ENCODE data around the gene ADPRS.

The ADPRS gene

DNA sequence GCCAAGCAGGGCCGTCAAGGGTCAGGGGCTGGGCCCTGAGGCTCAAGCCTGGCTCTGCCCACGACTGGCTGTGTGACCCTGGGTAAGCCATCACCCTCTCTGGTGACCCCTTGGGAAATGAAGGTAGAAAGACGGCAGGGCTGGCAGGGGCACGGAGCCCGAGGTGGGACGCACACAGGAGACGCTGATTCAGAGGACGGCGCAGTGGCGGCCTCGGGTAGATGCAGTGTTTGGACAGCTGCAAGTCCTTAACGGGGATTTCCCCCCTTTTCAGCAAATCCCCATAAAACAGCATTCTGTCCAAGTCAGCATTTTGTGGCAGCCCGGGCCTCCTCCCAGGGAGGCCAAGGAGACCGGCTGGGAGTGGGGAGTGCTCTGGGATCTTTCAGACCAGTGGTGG, 19.6 kb downstream of the ADPRS start:
- no peak for DNase-seq (ENCODE audit: low spot score)

- no peak for DNase-seq (ENCODE audit: low spot score)
These were observed 20.5 kb downstream of the ADPRS start for GRCh38 chr1:36109041-36109679.

DNA sequence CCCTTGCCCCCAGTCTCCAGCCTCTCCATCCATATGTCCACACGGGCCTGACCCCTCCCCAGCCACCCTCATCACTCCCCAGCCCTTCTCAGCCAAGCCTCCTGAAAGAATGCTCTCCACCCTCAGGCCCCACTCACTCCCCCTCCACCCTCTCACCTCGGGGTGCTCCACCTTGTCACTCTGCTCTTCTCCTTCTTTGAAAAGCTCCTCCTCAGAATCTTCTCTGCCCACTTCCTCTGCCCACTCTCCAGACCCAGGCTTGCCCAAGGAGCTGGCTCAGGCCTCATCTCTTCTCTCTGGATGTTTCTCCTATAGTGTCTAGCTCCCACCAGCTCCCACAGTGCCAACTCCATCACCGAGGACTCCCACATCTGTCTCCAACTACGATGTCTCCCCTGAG, 22.5 kb downstream of the ADPRS start:
- no peak for DNase-seq (ENCODE audit: low spot score)

DNA sequence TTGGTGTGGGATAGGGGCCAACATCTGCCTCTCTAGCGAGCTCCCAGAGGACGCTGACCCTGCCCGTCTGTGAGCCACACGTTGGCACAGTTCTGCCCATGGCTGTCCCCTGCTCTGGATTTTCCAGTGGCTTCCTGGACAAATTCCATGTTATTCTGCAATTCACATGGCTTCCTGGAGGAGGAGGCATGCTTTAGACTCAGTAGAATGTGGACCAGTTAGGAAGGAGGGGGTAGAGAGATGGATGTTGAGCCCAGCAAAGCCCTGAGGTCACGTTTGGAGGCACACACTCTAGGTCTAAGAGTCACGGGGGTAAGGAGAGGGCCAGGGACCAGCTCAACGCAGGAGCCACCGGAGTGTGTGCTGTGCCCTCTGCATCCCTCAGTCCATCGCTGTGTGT, 24.1 kb downstream of the ADPRS start:
- no peak for DNase-seq (ENCODE audit: low spot score)

- DNase-seq (ENCODE audit: low spot score) = no peak
These were observed 25.7 kb downstream of the ADPRS start for GRCh38 chr1:36114371-36114770.

- DNase-seq (ENCODE audit: low spot score) = peak; percentile 56
These were observed 26.5 kb downstream of the ADPRS start for GRCh38 chr1:36115200-36115669.

DNA sequence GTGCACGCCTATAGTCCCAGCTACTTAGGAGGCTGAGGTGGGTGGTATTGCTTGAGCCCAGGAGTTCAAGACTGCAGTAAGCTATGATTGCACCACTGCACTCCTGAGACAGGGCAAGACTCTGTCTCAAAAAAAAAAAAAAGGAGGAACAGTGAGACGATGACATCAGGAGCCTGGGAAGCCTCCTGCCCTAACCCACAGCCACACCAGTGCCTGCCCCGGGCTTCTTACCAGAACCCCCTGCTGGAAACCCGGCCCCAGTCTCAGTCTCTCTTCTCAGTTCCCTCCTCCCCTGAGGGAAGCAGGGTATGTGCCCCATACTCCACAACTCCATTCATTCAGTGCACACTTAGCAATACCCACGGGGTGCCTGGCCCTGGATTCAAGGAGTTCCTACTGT, 27.2 kb downstream of the ADPRS start:
- no peak for DNase-seq (ENCODE audit: low spot score)

DNA sequence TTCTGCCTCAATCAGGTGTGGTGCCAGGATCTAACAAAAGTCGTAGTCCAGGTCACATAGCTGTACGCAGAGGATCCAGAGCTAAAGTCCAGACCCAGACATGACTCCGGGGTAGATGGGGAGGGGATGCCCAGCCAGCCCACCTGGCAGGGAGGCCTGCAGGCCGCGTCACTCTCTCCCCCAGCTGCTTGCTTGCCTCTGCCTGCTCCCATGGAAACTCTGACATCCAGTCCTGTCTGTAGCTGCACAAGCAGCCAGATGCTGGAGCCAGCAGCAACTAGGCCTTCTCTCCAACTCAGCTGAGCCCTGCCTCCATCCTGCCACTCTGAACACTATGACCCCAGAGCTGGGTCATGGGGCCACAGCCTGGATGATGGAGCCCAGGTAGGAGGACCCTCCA, 28.2 kb downstream of the ADPRS start:
- no peak for DNase-seq (ENCODE audit: low spot score)

- DNase-seq (ENCODE audit: low spot score) = no peak
These were observed 29.9 kb downstream of the ADPRS start for GRCh38 chr1:36118447-36119204.

- no peak for DNase-seq (ENCODE audit: low spot score)
These were observed 30.8 kb downstream of the ADPRS start for GRCh38 chr1:36119456-36119855.

DNA sequence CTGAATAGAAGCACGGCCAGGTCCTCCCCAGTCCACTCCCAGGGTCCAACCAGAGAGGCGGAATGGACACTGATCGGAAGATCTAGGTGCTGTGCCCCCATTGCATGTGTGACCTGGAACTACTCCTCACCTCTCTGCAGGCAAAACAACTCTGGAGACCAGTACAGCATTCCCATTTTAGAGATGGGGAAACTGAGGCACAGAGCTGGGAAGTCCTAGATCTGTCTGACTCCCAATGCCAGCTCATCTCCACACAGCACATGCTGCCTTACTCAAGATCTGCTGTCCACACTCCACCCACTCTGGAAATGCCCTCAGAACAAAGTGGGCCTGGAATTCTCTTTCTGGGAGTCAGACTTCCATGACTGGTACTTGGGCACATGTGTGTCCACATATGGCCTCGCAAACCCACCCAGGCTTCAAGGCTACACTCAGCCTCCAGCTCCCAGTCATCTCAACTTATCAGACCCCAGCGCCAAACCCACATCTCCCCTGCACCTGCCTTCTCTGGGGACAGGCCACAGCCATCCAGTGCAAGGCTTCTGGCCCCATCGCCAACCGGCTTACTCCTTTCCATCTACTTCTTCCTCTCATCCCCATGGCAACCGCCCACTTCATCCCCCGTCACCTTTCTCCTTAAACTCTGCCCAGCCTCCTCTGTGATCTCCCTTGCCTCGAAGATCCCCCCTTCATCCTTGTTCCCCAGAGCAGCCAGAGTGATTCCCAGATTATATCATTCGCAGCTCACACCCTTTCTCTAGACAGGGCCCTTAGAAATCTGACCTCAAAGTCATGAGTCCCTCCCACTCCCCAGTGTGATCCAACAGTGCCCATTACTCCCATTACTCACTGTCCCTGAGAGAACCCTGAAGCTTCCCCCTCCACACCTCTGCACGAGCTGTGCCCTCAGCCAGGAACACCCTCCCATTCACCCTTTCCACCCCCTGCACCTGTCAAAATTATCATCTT, 33.7 kb downstream of the ADPRS start:
- DNase-seq (ENCODE audit: low spot score) = no peak

- DNase-seq (ENCODE audit: low spot score) = peak; percentile 3
These were observed 34.7 kb downstream of the ADPRS start for GRCh38 chr1:36123356-36123755.

DNA sequence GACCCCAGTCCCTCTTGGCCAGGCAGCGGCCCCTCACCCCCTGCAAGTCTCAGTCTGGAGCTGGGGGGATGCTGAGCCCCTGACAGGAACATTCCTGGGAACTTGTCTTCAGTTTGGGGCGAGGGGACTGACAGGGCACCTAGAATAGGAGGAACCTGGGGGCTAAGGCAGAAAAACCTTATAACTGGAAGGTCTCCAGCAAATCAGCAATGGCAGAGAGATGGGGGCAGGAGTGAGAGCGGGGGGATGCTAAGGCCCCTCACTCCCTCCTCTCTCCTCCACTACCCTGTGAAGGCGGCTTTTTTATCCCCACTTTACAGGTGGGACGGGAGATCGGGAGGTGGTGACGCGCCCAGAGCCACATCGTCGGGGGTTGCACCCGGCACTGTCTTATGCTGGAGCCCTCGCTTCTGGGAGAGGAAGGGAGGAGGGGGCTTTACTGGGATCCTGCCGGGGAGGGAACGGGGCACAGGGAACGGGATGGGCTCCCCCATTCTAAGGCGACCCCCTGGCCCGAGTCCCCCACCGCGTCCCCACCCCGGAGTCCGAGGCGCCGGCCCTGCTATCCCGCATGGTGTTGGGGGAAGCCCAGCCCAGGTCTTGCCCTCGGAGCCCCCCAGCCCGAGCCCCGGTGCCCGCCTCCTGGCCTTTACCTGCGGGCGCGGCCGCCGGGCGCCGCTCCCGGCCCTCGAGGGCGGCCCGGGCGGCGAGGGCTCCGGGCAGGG, 35.9 kb downstream of the ADPRS start:
- DNase-seq (ENCODE audit: low spot score) = peak; percentile 33

DNA sequence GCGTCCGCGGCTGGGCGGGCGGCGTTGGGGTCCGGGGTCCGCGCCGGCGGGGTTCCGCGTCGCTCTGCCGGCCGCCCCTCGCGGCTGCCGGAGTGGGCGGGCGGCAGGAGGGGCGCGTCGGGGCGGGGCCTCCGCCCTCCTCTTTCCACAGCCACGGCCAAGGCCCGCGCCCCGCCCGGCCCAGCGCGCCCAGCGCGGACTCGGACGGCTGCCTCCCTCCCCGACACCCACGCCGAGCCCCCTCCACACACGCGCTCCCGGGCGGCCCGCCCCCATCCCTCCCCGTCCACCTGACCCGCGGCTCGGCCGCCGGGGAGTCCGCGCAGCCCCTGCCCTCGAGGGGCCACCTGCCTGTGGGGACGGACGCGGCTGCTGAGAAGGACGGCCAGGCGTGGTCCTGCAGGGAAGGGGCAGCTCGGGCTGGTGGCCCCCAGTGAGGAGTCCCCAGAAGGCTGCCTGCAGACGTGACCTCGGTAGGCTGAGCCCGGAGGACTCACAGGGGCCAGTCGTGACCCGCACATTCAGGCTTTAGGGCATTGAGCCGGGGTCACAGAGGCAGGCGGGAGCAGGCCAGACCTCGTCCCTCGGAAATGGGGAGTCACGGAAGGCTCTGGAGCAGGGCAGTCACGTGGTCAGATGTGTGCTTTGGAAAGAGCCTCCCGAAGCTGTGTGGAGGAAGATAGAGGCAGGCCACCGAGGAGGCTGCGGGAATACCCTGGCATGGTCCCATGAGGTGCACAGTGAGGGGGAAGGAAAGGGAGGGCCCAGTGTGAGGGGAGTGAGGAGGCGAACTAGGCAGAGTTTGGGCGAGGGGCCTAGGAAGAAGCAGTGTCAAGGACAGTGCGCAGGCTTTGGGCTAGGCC, 36.7 kb downstream of the ADPRS start, which contains the start of gene COL8A2:
TSS of gene COL8A2 (minus strand) at position 94 of the 863 bp plus-strand sequence. CDS start 24,980 bp downstream, outside the sequence.
- DNase-seq (ENCODE audit: low spot score) = peak; percentile 70

- DNase-seq (ENCODE audit: low spot score) = peak; percentile 17
These were observed 37.5 kb downstream of the ADPRS start for GRCh38 chr1:36126005-36126716.

- peak; percentile 6 for DNase-seq (ENCODE audit: low spot score)
These were observed 38.3 kb downstream of the ADPRS start for GRCh38 chr1:36126797-36127500.

GRCh38 chr1:36128126-36128904, 39.6 kb downstream of the ADPRS start:
- peak; percentile 16 for DNase-seq (ENCODE audit: low spot score)

DNA sequence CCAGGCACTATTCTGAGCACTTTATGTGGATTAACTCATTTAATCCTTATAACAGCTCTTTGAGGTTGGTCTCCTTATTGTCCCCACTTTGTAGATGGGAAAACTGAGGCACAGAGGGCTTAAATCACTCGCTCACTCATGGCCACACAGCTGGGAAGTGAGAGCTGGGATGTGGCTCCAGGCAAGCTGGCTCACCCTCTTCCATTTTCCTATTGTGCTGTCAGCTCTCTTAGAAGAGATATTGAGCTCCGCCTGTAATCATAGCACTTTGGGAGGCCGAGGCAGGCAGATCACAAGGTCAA, 40.2 kb downstream of the ADPRS start:
- no peak for DNase-seq (ENCODE audit: low spot score)

DNA sequence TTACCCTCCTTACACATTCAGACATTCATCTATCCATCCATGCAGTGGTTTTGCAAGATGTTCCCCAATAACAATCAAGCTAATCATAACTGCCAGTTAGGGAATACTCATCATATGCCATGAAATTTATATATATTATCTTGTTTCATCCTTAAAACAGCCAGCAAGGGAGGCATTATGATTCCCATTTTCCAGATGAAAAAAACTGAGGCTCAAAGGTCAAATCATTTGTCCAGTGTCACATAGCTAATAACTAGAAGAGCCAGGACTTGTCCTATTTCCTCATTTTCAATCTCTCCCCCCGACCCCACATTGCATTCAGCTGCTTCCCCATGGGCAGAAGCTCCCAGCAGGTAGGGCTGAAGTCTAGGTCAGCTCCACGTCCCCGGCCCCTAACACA, 43.3 kb downstream of the ADPRS start:
- DNase-seq (ENCODE audit: low spot score) = peak; percentile 2

Measured in iPS-NIHi11 (cell line).